Activated T-cell treated with anti-CD3 and anti-CD28 coated beads, Interleukin-2, amount 50 U/mL, for 1 hour (primary cell): Measurements from ENCODE around the gene STX8.
"Not testable (repeated sequence)": the region's sequence is repeated elsewhere in the genome, so short reads cannot be mapped to it uniquely, and the experiment has no call there.

Experiments
- DNase-seq: peaks from one replicate; pipeline ENCODE4 v3.0.0-alpha.2; 2020

Gene STX8

DNA sequence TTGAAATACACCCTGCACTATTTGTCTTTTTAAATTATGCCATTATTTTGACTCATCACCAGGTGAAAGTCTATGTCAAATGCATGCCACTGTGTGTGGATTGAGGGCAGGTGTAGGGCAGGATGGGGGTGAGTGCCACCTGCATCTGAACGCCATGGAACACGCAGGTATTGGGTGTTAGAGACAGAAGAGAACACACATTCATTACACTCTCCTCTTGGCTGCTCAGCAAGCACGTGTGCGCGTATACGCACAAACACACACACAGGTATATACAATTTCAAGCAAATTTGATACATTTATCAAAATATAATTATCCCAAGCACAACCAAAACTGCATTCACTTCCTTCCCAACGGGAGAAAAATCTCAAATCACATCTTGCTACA is 285.4 kb downstream of the STX8 start:
- DNase-seq: no peak

DNA sequence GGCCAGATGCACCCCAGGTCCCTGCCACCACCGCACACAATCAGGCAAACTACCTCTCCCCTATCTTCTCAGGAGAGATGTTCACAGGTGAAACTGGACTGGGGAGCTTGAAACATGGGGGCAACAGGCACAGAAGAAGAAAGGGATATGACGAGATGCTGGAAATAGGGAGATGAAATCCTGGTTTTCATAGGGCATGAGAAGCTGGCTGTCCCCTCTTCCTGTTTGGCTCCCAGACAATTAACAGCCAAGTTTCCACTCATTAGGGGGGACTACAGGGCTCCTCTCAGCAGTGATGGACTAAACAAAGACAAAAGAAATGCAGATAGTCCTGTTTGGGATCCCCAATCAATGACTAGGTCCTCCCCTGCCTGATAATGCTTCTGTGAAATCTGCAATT is 288.3 kb downstream of the STX8 start:
- DNase-seq: no peak

DNA sequence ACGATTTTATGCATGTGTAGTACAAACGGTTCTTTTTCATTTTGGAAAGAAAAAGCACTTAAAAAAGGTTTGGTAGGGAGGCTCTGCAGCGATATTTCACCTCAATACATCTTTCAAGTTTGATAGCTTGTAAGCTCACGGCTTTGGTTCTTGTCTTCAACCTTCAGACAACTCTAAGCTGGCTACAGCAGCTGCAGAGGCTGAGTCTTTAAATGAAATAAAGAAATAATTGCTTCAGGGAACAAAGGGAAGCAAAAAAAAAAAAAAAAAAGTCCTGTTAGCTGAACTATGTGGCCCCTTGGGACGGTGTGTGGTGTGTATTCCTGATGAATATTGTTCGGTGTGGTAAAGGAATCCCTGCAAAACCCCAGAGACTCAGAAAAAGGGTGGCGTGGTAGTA is 289.2 kb downstream of the STX8 start:
- no peak for DNase-seq

DNA sequence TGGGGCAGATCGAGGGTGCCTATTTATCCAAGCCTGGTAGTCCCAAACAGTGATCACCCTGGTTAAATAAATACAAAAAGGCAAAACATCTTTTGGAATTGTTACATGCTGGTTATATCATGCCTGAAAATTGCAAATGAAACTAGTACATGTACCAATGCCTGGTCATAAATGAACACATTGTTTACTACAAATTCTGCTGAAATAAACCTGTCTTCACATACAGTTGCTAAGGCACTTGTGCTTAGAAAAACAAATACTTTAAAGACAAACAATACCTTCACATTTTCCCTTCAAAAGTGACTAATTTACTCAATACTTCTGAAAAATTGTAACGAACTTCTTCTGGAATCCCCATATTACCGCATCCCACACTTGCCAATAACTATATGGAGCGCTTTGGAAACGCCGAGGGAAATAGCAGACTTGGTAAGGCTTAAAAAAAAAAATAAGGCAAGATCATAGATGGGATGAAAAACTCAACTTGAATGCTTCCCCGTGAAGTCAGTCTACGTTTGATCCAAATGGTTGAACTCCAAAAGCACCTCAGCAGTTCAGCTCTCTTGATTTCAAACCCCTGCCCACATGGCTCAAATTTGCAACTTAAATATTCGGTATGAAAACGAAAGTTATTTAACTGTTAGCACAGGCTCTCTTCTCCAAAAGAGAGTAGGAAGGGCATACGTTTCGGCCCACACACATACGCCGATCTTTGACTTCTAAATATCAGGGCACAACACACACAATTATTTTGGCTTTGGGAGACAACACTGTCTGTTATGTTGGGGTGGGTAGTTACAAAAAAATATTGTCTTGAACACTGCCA is 289.8 kb downstream of the STX8 start:
- no peak for DNase-seq

DNA sequence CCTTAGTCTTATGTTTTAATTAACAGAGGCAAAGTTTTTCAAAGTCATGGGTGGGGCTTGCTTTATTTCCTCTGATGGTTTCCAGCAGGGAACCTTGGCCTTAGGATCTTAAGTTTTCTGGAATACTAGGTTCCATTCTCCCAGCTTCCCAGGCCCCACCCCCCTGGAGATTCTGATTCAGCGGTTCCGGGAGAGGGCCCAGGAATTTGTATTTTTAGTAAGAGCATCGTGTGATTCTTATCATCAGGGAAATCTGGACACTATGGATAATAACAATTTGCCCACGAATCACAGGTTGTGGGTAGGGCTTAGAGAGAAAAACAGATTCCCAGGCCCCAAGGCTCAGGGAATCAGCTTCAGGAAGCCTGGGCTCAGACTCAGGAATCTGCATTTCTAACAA is 290.7 kb downstream of the STX8 start:
- no peak for DNase-seq

DNA sequence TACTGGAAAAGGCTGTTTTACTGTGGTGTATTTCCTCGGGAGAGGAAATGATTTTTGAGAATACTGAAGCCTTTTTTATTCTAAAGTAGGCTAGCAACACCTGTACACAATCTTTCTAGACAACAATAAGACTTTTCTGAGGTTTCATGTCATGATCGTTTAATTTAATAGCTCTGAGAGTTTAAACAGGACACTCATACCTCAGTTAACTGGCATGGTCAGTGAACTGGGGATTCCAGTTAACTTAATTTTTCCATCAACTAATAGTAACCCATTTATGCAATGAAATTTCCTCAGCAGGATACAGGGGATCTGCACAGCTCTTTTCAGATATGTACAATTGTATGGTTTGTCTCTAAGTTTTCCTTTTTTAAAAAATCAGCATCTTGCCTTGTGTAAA is 291.7 kb downstream of the STX8 start:
- DNase-seq: no peak

DNA sequence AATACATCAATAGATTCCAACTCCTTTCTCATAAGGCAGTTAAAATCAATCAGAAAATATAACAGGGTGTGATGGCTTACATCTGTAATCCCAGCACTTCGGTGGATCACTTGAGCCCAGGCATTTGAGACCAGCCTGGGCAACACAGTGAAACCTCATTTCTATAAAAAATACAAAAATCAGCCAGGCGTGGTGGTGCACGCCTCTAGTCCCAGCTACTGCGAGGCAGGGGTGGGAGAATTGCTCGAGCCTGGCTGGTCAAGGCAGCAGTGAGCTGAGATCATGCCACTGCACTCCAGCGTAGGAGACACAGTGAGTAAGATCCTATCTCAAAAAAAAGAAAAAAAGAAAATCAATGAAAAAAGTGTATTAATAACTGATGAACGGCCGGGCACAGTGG is 295.7 kb downstream of the STX8 start:
- DNase-seq: no peak

DNA sequence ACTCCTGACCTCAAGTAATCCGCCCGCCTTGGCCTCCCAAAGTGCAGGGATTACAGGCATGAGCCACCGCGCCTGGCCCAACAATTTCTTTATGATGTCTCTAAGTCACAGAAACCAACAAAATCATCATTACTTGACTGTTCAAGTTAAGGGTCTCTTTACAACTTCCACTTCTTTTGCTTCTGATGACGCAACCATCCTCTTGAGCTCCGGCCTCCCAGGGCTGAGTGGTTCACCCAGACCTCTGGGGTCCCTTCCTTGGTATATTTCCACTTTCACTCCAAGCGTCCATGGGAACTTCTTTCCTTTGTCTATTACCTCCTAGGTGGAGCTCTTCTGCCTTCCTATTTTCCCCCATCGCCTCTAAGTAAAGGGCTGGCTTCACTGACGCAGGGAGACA is 300.6 kb downstream of the STX8 start:
- DNase-seq: no peak

DNA sequence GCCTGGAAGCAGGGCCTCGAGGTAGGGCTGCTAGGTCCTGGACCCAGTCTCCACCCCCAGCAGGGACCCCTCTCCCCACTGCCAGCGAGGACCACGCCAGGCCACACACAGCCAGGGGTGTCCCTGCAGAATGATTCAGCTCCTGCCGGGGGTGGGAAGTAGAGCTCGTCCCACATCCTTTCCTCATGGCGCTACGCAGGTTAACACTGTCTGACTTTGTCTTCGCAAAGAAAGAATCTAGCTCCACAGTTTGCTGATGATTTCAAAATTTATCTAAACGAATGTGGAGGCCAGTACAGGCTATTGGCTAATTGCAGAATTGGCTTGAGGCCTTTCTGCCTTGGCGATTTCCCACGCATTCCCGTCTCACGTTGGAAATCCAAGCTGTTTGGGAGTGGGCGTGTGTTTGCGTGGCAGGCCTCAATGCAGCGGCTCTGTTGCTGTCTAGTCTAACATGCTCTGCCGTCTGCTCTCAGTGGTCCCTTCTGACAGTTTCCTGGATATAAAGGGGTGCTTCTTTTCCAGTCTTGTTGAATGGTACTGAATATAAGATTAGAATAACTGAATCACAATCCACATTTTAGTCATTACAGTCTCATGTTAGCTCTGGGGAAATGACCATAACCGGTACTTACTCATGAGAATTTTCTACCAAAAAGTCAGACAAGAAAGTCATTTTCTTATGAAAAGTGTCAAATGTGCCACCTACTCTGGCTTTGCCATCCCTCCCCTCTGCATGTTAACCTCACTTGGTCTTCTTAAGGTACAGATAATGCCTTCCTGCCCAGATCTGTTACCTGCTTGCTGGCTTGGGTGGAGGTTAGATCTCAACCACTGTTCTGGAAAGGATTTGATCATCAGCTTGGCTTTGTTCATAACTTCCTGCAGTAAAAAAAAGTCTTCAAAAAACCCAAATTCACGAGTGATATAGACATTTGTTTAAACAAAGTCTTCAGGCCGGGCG is 301.9 kb downstream of the STX8 start:
- DNase-seq: no peak

DNA sequence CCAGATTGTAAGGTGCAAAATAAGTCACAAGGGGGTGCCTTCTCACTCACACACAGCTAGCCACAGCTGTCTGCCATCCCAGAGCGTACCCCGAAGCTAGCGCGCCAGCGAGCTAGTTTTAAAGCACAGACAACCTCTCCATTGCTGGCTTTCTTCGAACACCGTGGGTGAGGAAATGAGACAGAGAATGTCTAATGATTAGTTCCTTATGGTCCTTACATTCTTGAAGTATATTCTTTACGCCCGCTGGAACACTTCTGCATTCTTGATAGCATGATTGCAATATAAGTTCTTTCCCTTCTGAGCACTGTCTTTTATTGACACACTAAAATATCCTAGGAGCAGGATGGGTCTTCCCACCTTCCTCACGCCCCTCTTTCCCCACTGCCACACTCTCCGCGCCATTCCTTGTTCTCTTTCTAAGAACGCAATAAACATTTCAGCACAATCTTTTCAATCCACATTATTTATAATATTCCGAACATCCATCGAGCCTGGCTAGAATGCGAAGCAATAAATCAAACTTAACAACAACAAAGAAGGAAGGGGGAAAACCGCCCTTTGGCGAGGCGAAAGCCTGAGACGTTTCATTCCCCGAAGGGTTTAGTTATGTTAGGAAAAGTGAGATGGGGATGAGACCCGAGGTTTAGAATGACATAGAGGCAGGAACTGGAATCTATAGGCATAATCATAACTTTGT is 303.0 kb downstream of the STX8 start:
- no peak for DNase-seq

DNA sequence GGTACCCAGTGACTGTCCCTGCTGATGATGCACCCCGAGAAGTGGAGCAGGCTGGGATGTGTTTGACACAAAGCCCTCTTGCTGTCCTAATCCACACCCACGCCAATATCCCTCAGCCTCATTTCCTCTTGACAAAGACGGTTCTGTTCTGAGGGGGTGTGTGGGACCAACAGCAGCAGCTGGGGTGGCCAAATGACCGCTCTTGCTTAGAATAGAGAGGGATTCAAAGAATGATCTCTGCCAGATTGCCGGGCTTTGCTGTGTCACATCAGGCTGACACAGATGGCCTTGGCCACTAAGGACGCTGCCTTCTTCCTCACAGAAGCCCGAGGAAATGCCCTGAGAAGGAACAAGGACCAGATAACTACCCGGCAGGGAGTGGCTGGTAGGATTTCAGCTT is 303.6 kb downstream of the STX8 start:
- DNase-seq: no peak

DNA sequence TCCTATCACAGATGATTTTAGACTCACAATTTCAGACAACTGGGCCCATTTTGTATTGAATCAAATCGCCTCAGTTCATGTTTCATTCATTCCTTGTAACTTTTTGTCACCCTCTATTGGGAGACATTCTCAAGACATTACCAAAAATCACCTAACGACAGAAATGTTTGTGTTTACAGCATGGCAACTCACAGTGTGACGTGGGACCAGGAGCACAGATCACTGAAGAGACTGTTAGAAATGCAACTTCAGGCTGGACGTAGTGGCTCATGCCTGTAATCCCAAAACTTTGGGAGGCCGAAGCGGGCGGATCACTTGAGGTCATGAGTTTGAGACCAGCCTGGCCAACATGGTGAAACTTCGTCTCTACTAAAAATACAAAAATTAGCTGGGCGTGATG is 304.7 kb downstream of the STX8 start:
- DNase-seq: no peak

DNA sequence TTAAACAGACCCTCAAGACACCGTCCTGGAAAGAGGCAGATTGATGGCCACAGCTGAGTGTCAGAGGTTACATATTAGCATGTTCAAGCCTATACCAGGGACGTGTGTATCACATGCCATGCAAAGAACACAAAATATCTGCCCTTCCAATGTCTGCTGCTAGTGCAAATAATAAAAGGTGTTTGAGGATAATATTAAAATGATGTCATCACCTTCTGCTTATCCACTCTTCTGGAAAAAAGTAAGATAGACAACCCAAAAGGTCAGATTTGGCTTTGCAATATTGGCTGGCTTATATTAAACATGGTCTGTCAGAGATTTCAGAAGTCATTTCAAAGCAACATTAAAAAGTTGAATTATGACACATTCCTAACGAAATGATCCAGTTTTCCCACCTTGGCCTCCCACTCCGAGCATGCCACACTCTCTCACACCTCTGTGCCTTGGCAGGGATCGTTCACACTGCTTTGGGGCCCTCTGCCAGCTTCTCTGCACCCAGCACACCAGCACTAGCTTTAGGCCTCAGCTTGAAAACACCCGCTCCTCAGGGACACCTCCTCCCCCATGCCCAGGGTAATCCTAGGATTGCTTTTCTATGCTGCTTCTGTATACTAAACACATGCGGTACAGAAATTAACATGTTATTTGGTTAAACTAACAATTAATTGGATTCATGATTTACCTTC is 306.1 kb downstream of the STX8 start:
- DNase-seq: no peak

DNA sequence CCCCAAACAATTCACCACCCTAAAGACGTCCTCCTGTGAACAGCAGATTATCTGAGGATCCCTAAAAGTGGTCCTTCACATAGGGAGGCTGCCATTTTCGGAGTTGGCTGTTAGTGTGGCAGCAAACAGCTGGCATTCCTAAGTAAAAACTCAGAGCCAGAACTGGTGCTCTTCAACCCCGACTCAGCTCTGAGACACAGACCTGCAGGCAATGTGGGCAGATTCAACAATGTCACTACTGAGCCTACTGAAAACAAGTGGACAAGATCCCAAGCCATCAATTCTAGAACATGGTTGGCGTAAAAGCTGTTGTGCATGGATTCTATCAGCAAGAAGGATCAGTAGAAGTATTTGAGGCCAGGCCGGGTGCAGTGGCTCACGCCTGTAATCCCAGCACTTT is 307.1 kb downstream of the STX8 start:
- no peak for DNase-seq

DNA sequence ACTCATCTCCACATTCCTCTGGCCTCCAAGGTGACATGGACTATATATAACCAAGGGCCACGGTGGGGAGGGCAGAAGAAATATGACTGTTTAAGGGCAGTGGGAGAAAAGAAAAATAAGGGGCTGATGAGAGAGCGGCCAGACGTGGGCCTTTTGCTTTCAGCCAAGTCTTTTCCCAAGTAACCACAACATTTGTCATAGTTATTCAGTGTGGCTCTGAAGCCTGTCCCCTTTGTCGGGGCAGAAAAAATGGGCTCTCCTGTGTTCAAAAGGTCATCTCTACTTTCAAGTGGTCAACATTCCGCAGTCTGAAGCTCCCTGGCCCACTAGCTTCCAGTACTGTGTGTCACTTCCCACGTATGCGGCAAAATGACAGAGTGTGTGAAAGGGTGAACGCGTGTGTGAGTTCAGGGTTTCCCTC is 308.9 kb downstream of the STX8 start:
- no peak for DNase-seq

DNA sequence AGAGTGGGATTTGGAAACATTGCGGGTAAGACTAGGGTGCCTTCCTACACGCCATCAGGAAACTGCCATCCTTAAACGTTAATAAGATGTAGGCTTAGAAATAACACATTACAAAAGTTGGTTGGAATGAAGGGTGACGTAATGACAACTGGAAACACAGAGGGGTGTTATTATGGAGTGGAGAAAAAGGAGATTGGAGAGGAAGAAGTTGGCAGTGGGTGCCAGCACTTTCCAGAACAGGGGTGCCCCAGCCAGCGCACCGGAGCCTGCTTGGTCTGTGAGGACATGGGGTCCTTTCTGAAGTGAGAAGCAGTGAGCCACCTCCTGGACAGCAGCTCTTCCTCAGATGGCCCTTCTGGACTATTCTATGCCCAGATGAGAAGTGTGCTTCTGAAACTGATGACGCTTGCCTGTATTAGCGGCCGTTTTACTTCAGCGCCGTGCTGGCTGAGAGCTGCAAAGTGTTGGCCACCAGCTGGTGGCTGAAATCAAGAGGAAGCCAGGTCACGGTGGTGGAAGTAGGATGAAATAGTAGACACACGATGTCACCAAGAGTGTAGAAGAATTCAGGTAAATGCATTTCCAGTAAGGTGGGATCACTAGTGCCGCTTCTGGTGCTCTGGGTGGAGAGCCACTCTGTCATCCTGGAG is 309.5 kb downstream of the STX8 start:
- DNase-seq: no peak

DNA sequence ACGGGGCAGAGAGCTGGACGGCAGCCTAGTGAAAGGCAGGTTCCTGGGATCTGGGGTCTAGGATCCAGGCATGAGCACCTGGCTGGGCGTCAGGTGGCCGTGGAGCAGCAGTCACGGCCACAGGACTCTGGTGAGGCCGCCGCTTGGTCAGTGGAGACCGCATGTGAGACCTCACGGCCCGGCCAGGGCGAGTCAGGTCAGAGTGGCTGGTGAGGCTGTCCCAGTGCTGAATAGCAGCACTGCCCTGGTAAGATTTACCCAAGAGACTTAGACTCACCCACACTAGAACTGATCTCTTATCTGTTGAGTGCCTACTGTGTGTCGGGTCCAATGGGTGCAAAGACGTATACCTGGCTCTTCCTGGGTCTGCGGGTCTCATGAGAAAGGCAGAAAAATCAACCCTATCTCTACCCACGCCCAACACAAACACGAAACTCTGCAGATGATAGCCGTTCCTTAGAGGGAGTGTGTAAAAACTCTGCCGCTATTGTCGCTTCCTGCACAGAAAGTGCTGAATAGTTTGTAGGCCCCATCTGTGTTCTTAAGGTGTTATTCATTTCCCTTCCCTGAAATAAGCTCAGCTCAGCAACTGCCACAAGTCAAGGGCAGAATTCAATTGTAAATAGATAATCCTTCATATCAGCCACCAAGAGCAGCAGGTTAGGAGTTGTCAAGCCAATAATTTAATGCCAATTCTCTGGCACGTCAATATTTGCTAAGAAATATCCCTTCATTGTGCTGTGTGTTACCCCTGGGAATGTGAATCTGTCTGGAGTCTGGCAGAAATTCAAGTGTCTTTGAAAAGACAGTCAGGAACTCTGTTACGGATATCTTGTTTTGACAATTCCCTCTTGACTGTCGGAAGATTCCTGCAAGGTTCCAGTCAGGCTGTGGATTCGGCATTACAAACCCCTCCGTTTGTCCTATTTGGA is 314.3 kb downstream of the STX8 start:
- DNase-seq: no peak

DNA sequence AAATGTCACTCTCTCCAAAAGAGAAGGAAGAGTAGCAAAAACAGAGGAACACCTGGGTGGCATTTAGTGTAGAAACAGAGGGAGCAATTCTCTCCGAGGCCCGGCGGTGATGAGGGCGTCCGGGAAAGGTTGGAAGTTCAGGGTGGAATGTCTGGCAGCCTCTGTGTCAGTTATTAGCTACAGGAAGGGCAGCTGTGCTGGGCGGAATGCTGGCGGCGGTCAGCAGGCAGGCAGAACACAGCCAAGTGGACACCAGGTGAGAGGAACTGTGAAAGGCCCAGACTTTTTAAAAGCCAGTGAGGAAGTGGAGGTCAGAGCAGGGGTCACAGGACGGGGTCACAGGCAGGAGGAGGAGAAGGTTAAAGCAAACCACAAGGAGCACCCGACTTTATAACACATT is 316.2 kb downstream of the STX8 start:
- no peak for DNase-seq

DNA sequence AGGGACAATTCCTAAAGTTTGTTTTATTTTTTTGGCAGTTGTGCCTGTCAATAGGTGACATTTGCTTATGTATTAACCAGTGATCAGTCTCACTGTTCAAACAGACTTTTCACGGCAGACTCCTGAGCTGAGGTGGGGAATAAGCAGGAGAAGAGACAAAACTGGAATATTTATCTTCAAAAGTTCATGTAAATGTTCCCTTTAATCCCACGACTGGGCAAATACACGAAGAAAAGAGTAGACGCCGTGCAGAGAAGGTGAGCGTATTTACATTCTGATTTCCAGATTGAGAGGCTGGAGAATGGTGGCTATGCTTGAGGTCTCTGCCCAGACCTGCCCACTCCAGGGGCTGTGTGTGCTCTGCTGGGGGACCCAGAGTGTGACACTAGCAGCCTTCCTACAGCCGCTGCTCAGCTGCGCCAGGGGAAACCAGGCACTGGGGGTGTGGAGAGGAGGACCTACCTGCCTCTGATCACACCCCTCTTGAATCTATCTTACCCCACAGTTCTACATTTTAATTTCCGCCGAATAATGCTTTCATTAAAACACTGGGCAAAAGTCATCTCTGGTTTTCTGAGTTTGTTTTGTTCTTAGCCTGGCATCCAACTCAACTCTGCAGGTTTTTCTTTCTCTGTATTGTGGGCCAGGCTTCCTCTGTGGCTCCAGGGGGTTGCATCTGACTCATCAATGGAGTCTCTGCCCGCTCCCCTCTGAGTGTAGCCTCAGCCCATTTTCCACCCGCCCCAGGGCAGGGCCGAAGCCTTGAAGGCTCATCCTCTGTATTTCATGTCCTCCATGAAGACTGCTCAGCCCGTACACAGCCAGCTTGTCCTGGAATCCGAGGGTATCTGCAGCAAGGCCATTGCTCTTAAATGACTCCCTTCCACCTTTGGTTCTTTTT is 317.3 kb downstream of the STX8 start:
- DNase-seq: no peak

DNA sequence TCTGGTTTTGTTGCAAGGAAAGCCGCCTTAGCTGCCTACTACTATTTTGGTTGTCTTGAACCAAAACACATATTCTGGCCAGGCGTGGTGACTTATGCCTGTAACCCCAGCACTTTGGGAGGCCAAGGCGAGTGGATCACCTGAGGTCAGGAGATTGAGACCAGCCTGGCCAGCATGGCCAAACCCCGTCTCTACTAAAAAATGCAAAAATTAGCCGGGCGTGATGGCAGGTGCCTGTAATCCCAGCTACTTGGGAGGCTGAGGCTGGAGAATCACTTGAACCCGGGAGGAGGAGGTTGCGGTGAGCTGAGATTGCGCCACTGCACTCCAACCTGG is 318.0 kb downstream of the STX8 start:
- DNase-seq: not testable (repeated sequence)
